ENCODE data around the gene RPS6KC1.

The RPS6KC1 gene

GRCh38 chr1:213249395-213249794 is 198.4 kb downstream of the RPS6KC1 start:
- DNase-seq: no peak

- no peak for DNase-seq
Measured at GRCh38 chr1:213250041-213250440, 199.0 kb downstream of the RPS6KC1 start.

- no peak for DNase-seq
Measured at GRCh38 chr1:213250446-213250845, 199.4 kb downstream of the RPS6KC1 start.

GRCh38 chr1:213251972-213252371 is 200.9 kb downstream of the RPS6KC1 start:
- DNase-seq: no peak

GRCh38 chr1:213256438-213257087 is 205.5 kb downstream of the RPS6KC1 start:
- no peak for DNase-seq

GRCh38 chr1:213260311-213261075 is 209.5 kb downstream of the RPS6KC1 start:
- no peak for DNase-seq

- DNase-seq: no peak
Measured at GRCh38 chr1:213264531-213264930, 213.5 kb downstream of the RPS6KC1 start.

- no peak for DNase-seq
Measured at GRCh38 chr1:213266983-213267772, 216.1 kb downstream of the RPS6KC1 start.

GRCh38 chr1:213268221-213268620 is 217.2 kb downstream of the RPS6KC1 start:
- DNase-seq: no peak

GRCh38 chr1:213269829-213270228 is 218.8 kb downstream of the RPS6KC1 start:
- no peak for DNase-seq

- DNase-seq: no peak
Measured at GRCh38 chr1:213273546-213273945, 222.5 kb downstream of the RPS6KC1 start.

- no peak for DNase-seq
Measured at GRCh38 chr1:213274140-213274539, 223.1 kb downstream of the RPS6KC1 start.

GRCh38 chr1:213275293-213275692 is 224.3 kb downstream of the RPS6KC1 start:
- no peak for DNase-seq

- no peak for DNase-seq
Measured at GRCh38 chr1:213276236-213276635, 225.2 kb downstream of the RPS6KC1 start.

- no peak for DNase-seq
Measured at GRCh38 chr1:213277036-213277435, 226.0 kb downstream of the RPS6KC1 start.

- no peak for DNase-seq
Measured at GRCh38 chr1:213279410-213279809, 228.4 kb downstream of the RPS6KC1 start.

- DNase-seq: no peak
Measured at GRCh38 chr1:213281640-213282301, 230.7 kb downstream of the RPS6KC1 start.

GRCh38 chr1:213284626-213285025 is 233.6 kb downstream of the RPS6KC1 start:
- DNase-seq: no peak

GRCh38 chr1:213286235-213286634 is 235.2 kb downstream of the RPS6KC1 start:
- DNase-seq: no peak

- DNase-seq: no peak
Measured at GRCh38 chr1:213287987-213288386, 236.9 kb downstream of the RPS6KC1 start.

- no peak for DNase-seq
Measured at GRCh38 chr1:213291526-213291925, 240.5 kb downstream of the RPS6KC1 start.

- DNase-seq: no peak
Measured at GRCh38 chr1:213292614-213293013, 241.6 kb downstream of the RPS6KC1 start.

- DNase-seq: no peak
Measured at GRCh38 chr1:213295860-213296259, 244.8 kb downstream of the RPS6KC1 start.
